OCI-LY7 (cell line): ENCODE results near the gene PPM1H. TPM values are rescaled to one million over a fixed set of nuclear protein-coding genes. Genes with fewer than 3 reads are reported as not detected.

Experiments used
- BruUV-seq: library from RNA; stranded (reverse); fragments of 400-500 nt; replicated peaks from 2 replicates; lab custom pipeline; 2021; lab: Mats Ljungman, UMichigan
- CTCF ChIA-PET: fragments of 300-600 bp; sonication (Branson Sonifier 250); formaldehyde crosslinking; loops from one replicate; lab custom pipeline; 2022; ENCODE audit warnings: antibody characterized with exemption; ENCODE audit not compliant: unreplicated experiment; lab: Charles Lee
- POLR2A ChIA-PET: fragments of 300-600 bp; sonication (Branson Sonifier 250); formaldehyde crosslinking; loops from one replicate; lab custom pipeline; 2022; ENCODE audit warnings: antibody characterized with exemption; lab: Charles Lee
- DNase-seq: peaks from one replicate; pipeline ENCODE4 v3.0.0-alpha.2; 2015; ENCODE audit warnings: low spot score
- H2AFZ ChIP-seq: fragments of 200-600 bp; sonication (generic), shearing (Covaris generic); 2 replicates; pipeline ENCODE4 v1.6.1; 2014; ENCODE audit warnings: mild to moderate bottlenecking, antibody characterized with exemption, low read length, moderate library complexity
- H3K27ac ChIP-seq: fragments of 200-600 bp; sonication (generic); 2 replicates; pipeline ENCODE4 v1.5.1; 2014; ENCODE audit warnings: mixed run types, low read depth, mild to moderate bottlenecking, moderate library complexity, low read length, inconsistent platforms; ENCODE audit not compliant: poor library complexity, severe bottlenecking
- H3K36me3 ChIP-seq: fragments of 200-600 bp; sonication (generic); 2 replicates; pipeline ENCODE4 v1.6.1; 2014; ENCODE audit warnings: mild to moderate bottlenecking, antibody characterized with exemption, low read length, moderate library complexity, mixed read lengths; ENCODE audit not compliant: insufficient read depth
- H3K4me1 ChIP-seq: fragments of 200-600 bp; sonication (generic); 2 replicates; pipeline ENCODE4 v1.5.1; 2014; ENCODE audit warnings: mild to moderate bottlenecking, low read length; ENCODE audit not compliant: insufficient read depth, poor library complexity, severe bottlenecking
- H3K4me2 ChIP-seq: fragments of 200-600 bp; sonication (generic); 2 replicates; pipeline ENCODE4 v1.6.1; 2014; ENCODE audit warnings: mild to moderate bottlenecking, low read length
- H3K4me3 ChIP-seq: fragments of 200-600 bp; sonication (generic); 2 replicates; pipeline ENCODE4 v1.5.1; 2014; ENCODE audit warnings: mild to moderate bottlenecking, low read depth, low read length; ENCODE audit not compliant: poor library complexity, severe bottlenecking
- H3K79me2 ChIP-seq: fragments of 200-600 bp; sonication (generic); 2 replicates; pipeline ENCODE4 v1.6.1; 2016; ENCODE audit warnings: low read depth, mild to moderate bottlenecking, low read length, moderate library complexity, mixed read lengths; ENCODE audit not compliant: insufficient read depth
- H3K9me2 ChIP-seq: fragments of 200-600 bp; sonication (generic); 2 replicates; pipeline ENCODE4 v1.6.1; 2016; ENCODE audit warnings: mild to moderate bottlenecking, low read length, mixed read lengths; ENCODE audit not compliant: insufficient read depth
- H3K9me3 ChIP-seq: fragments of 200-600 bp; sonication (generic); 2 replicates; pipeline ENCODE4 v1.6.1; 2014; ENCODE audit warnings: mild to moderate bottlenecking, mixed run types, low read length, mixed read lengths
- H4K20me1 ChIP-seq: fragments of 200-600 bp; sonication (generic); 2 replicates; pipeline ENCODE4 v1.6.1; 2014; ENCODE audit warnings: mild to moderate bottlenecking, antibody characterized with exemption, low read length, moderate library complexity, mixed read lengths; ENCODE audit not compliant: insufficient read depth
- CTCF ChIP-seq: fragments of 200-600 bp; sonication (generic); conservative IDR thresholded peaks from 2 replicates; pipeline ENCODE4 v1.5.1; 2014; ENCODE audit warnings: mild to moderate bottlenecking, antibody characterized with exemption, low read length, moderate library complexity, mixed read lengths
- EZH2phosphoT487 ChIP-seq: fragments of 200-600 bp; sonication (generic); IDR thresholded peaks from 2 replicates; pipeline ENCODE4 v1.6.1; 2018; ENCODE audit warnings: low read depth, borderline replicate concordance, mild to moderate bottlenecking, mixed run types, antibody characterized with exemption, low read length, moderate library complexity, mixed read lengths
- intact Hi-C: fragments of 100-400 bp; cut with micrococcal nuclease; formaldehyde crosslinking; loops from one replicate; pipeline ENCODE4 v1.10.0; 2022; ENCODE audit not compliant: unreplicated experiment
- total RNA-seq, 2 experiments: library from RNA; depleted of rRNA in 1 of 2; stranded (reverse); fragments of >200 nt in 1 of 2; shearing (Covaris generic) in 1 of 2; gene quantifications; 2 replicates each; pipeline ENCODE4 v1.2.3, GENCODE V29; 2014 to 2022

Gene PPM1H
- total RNA-seq, 2 experiments from 2014 or later: 2.0 to 3.4 TPM

- intact Hi-C loops: no loop called here
- ChIA-PET CTCF (no interaction called here), POLR2A (interaction anchor here (1.6 kb wide), 1 partner anchor 22 kb away, joined by 4 read pairs; no protein-coding TSS in a partner anchor)
- H3K4me2 ChIP-seq: no peak overlapping the region
- no peak for DNase-seq
- no peaks in the 10 kb centered on the region for H3K9me3 ChIP-seq
- BruUV-seq: no TSS peak
- H3K4me3 ChIP-seq: no peak overlapping the region
- no peaks in the 10 kb centered on the region for H3K9me2 ChIP-seq
- no peaks in the 10 kb centered on the region for H3K36me3 ChIP-seq
- no peak overlapping the region for H2AFZ ChIP-seq
- no peak overlapping the region for H3K27ac ChIP-seq
- no peaks in the 10 kb centered on the region for H3K79me2 ChIP-seq
- TF ChIP-seq EZH2phosphoT487 (no peak), CTCF (no peak)
- H3K4me1 ChIP-seq: no peaks in the 10 kb centered on the region
- no peaks in the 10 kb centered on the region for H4K20me1 ChIP-seq
These were observed 167.0 kb downstream of the PPM1H start for GRCh38 chr12:62767946-62768345.

DNA sequence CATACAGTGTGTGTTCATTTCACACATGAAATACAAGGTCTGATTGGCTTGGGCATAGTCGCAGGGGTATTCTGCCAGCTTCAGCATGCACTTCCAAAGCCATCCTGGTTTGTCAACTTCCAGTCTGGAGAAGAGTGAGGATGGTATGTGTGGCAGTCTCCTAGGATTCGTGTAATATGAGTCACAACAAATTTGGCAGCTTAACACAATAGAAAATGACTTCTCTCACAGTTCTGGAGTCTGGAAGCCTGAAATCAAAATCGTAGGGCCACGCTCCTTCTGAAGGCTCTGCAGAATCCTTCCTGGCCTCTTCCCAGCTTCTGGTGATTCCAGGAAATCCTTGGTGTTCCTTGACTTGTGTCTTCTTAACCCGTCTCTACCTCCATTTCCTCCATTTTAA, 167.5 kb downstream of the PPM1H start:
- intact Hi-C loops: no loop called here
- POLR2A ChIA-PET: no interaction called here
- no peaks in the 10 kb centered on the region for H3K9me3 ChIP-seq
- H3K4me3 ChIP-seq: no peak overlapping the region
- no TSS peak for BruUV-seq
- H3K9me2 ChIP-seq: no peaks in the 10 kb centered on the region
- H3K36me3 ChIP-seq: no peaks in the 10 kb centered on the region
- no peak overlapping the region for H3K27ac ChIP-seq
- CTCF ChIA-PET: no interaction called here
- no peak for DNase-seq
- TF ChIP-seq CTCF: no peak
- TF ChIP-seq EZH2phosphoT487: no peak
- no peaks in the 10 kb centered on the region for H4K20me1 ChIP-seq
- H3K79me2 ChIP-seq: no peaks in the 10 kb centered on the region
- no peaks in the 10 kb centered on the region for H3K4me1 ChIP-seq
- no peak overlapping the region for H3K4me2 ChIP-seq
- no peak overlapping the region for H2AFZ ChIP-seq

- no peaks in the 10 kb centered on the region for H3K4me1 ChIP-seq
- H3K4me3 ChIP-seq: no peak overlapping the region
- no peaks in the 10 kb centered on the region for H3K36me3 ChIP-seq
- CTCF ChIA-PET: no interaction called here
- no TSS peak for BruUV-seq
- intact Hi-C loops: no loop called here
- no peaks in the 10 kb centered on the region for H3K79me2 ChIP-seq
- no peaks in the 10 kb centered on the region for H3K9me3 ChIP-seq
- H3K9me2 ChIP-seq: no peaks in the 10 kb centered on the region
- H2AFZ ChIP-seq: no peak overlapping the region
- TF ChIP-seq EZH2phosphoT487 (no peak), CTCF (no peak)
- no peak overlapping the region for H3K27ac ChIP-seq
- DNase-seq: no peak
- POLR2A ChIA-PET: no interaction called here
- H3K4me2 ChIP-seq: no peak overlapping the region
- no peaks in the 10 kb centered on the region for H4K20me1 ChIP-seq
These were observed 168.5 kb downstream of the PPM1H start for GRCh38 chr12:62766496-62766895.
